Suprapubic skin (tissue), 4 donors: Measurements from ENCODE around the gene FUT1. TPM values are rescaled to one million over a fixed set of nuclear protein-coding genes. Genes with fewer than 3 reads are reported as not detected.

Experiments used
- DNase-seq, 2 donors: peaks; one replicate each; pipeline ENCODE4 v3.0.0-alpha.2; 2019; ENCODE audit warnings: low spot score in 2 of 2
- H3K27ac ChIP-seq: fragments of 200-600 bp; sonication (generic); one replicate; pipeline ENCODE4 v1.5.1; 2019
- H3K27me3 ChIP-seq: fragments of 200-600 bp; sonication (generic); one replicate; pipeline ENCODE4 v1.5.1; 2019
- H3K36me3 ChIP-seq: fragments of 200-600 bp; sonication (generic); one replicate; pipeline ENCODE4 v1.5.1; 2019
- H3K4me1 ChIP-seq: fragments of 200-600 bp; sonication (generic); one replicate; pipeline ENCODE4 v1.5.1; 2019
- H3K4me3 ChIP-seq: fragments of 200-600 bp; sonication (generic); one replicate; pipeline ENCODE4 v1.5.1; 2019; ENCODE audit warnings: mild to moderate bottlenecking
- H3K9me3 ChIP-seq: fragments of 200-600 bp; sonication (generic); one replicate; pipeline ENCODE4 v1.5.1; 2019
- CTCF ChIP-seq, 2 donors: fragments of 200-600 bp in 1 of 2; fragments of 450-650 bp in 1 of 2; sonication (generic) in 1 of 2; IDR thresholded peaks; one replicate each; pipeline ENCODE4 v1.5.1; 2016 to 2019; ENCODE audit warnings: antibody characterized with exemption in 2 of 2, mild to moderate bottlenecking in 1 of 2, moderate library complexity in 1 of 2
- EP300 ChIP-seq: sonication (generic); formaldehyde crosslinking; IDR thresholded peaks from one replicate; pipeline ENCODE4 v1.6.1; 2017; ENCODE audit warnings: antibody characterized with exemption
- POLR2A ChIP-seq, 2 donors: fragments of 450-650 bp; IDR thresholded peaks; one replicate each; pipeline ENCODE4 v1.6.1; 2017; ENCODE audit warnings: antibody characterized with exemption in 2 of 2, mild to moderate bottlenecking in 2 of 2, moderate library complexity in 2 of 2
- POLR2AphosphoS5 ChIP-seq, 3 donors: sonication (generic); formaldehyde crosslinking; IDR thresholded peaks; one replicate each; pipeline ENCODE4 v1.6.1; 2017; ENCODE audit warnings: antibody characterized with exemption in 3 of 3
- WGBS: methylation state at CpG from one replicate; pipeline ENCODE4 v1.1.5; 2018; 5-methylcytosine and 5-hydroxymethylcytosine counted together
- total RNA-seq, 4 donors: library from RNA; depleted of rRNA; stranded (reverse); fragments of >200 nt; gene quantifications; one replicate each; pipeline ENCODE4 v1.1.0, GENCODE V29; 2016

The FUT1 gene
- total RNA-seq, 4 donors from 2014 or later = 1.2 to 3.9 (median 2.6) TPM

GRCh38 chr19:48796298-48797083 lies 44.0 kb upstream of the FUT1 start:
- Histone ChIP-seq H3K36me3 (peaks cover 9% of the 10 kb centered on the region), H3K4me1 (peaks cover 15% of the 10 kb centered on the region), H3K27me3 (no peaks in the 10 kb centered on the region), H3K9me3 (no peaks in the 10 kb centered on the region), H3K27ac (peak overlapping the region; percentile 77), H3K4me3 (no peak overlapping the region)
- TF ChIP-seq POLR2AphosphoS5 (IDR thresholded peaks at IDR 0.05) (no peak), EP300 (no peak), CTCF (IDR thresholded peaks at IDR 0.05) (no peak), POLR2A (IDR thresholded peaks at IDR 0.05) (no peak)
- DNase-seq = no peak
- WGBS = 85% methylated on average over 17 of the region's 20 CpGs

- no peaks in the 10 kb centered on the region for H3K9me3 ChIP-seq
- peaks cover 6% of the 10 kb centered on the region for H3K36me3 ChIP-seq
- WGBS = 70% methylated on average over 2 of the region's 2 CpGs
- no peaks in the 10 kb centered on the region for H3K27me3 ChIP-seq
- peaks cover 15% of the 10 kb centered on the region for H3K4me1 ChIP-seq
- no peak for DNase-seq
- TF ChIP-seq POLR2AphosphoS5 (IDR thresholded peaks at IDR 0.05) (no peak), CTCF (IDR thresholded peaks at IDR 0.05) (no peak), EP300 (no peak), POLR2A (IDR thresholded peaks at IDR 0.05) (no peak)
- H3K4me3 ChIP-seq = no peak overlapping the region
- peak overlapping the region; percentile 77 for H3K27ac ChIP-seq
Measured at GRCh38 chr19:48795685-48796070, 43.2 kb upstream of the FUT1 start.

- no peaks in the 10 kb centered on the region for H3K9me3 ChIP-seq
- H3K4me1 ChIP-seq = peaks cover 15% of the 10 kb centered on the region
- peak overlapping the region; percentile 77 for H3K27ac ChIP-seq
- DNase-seq = peak; percentile 94 to 95
- peaks cover 6% of the 10 kb centered on the region for H3K36me3 ChIP-seq
- H3K27me3 ChIP-seq = no peaks in the 10 kb centered on the region
- 1% methylated on average over 37 of the region's 38 CpGs for WGBS
- no peak for TF ChIP-seq EP300
- TF ChIP-seq POLR2A (IDR thresholded peaks at IDR 0.05) = no peak
- TF ChIP-seq POLR2AphosphoS5 (IDR thresholded peaks at IDR 0.05) = peak in 1 of 3 donors; percentile 54
- peak; percentile 84 to 89 for TF ChIP-seq CTCF (IDR thresholded peaks at IDR 0.05)
- H3K4me3 ChIP-seq = peak overlapping the region; percentile 44
Measured at GRCh38 chr19:48795055-48795684, 42.7 kb upstream of the FUT1 start.

- H3K4me1 ChIP-seq = peaks cover 13% of the 10 kb centered on the region
Measured at GRCh38 chr19:48794291-48794690, 41.9 kb upstream of the FUT1 start.

More at GRCh38 chr19:48794291-48794690, 41.9 kb upstream of the FUT1 start:
- no peak overlapping the region for H3K27ac ChIP-seq
- TF ChIP-seq EP300 (no peak), POLR2A (IDR thresholded peaks at IDR 0.05) (no peak), CTCF (IDR thresholded peaks at IDR 0.05) (no peak), POLR2AphosphoS5 (IDR thresholded peaks at IDR 0.05) (no peak)
- H3K4me3 ChIP-seq = no peak overlapping the region
- DNase-seq = no peak
- H3K9me3 ChIP-seq = no peaks in the 10 kb centered on the region
- H3K36me3 ChIP-seq = peaks cover under 1% of the 10 kb centered on the region
- no peaks in the 10 kb centered on the region for H3K27me3 ChIP-seq
- 82% methylated on average over 6 of the region's 6 CpGs for WGBS
